CD4-positive, alpha-beta T cell treated with Interleukin-4 for 1 hour (primary cell): ENCODE measurements around the gene CIB1.

Experiments
- DNase-seq, 2 donors: peaks; one replicate each; pipeline ENCODE4 v3.0.0-alpha.2; 2020 to 2022

The CIB1 gene

DNA sequence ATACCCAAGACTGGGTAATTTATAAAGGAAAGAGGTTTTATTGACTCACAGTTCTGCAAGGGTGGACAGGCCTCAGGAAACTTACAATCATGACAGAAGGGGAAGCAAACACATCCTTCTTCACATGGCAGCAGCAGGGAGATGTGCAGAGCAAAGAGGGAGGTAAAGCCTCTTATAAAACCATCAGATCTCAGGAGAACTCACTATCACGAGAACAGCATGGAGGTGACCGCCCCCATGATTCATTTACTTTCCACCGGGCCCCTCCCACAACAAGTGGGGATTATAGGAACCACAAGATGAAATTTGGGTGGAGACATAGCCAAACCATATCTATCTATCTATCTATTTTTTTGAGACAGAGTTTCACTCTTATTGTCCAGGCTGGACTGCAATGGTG lies 5.6 kb upstream of the CIB1 start:
- DNase-seq: no peak

DNA sequence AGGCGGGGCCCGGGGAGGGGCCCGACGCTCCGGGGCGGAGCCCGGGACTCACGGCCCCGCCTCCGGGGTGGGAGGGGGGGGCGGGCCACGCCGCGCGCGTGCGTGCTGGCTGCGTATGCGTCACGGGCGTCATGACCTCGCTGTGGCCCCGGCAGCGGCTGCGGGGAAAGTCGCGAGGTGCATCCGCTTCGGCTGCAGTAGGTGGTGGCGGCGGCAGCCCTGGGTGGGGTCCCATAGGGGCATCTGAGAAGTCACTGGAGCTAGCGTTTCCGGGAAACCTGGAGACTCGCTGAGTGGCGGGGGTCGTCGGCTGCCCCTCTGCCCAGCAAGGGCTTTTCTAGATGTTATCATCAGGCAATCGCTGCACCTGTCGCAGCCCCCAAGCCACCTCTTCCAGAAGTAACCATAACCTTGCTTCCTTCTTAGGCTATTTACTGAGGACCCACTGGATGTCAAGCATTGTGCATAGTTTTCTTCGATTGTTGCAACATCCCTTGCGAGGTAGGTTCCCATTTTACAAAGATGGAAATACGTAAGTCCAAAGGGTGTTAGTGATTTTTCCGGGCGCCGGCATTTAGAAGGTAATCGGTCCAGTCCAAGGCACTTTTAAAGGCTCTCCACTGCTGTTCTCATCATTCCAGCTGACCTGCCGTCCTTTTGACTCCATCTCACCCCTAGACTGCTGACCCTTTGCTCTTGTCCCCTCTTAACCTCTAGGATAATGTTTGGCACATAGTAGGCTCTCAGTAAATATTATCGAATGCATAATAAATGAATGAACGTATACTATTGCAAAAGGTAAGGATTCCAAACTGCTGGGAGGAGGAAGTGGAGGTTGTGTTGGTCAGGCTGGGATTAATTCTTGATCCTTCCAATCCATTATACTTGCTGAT lies 601 bp upstream of the CIB1 start, which contains the start of gene GDPGP1:
GDPGP1 (plus strand) TSS at position 114 of the 893 bp plus-strand sequence. CDS start 6,700 bp downstream, outside the sequence.
- no peak for DNase-seq

DNA sequence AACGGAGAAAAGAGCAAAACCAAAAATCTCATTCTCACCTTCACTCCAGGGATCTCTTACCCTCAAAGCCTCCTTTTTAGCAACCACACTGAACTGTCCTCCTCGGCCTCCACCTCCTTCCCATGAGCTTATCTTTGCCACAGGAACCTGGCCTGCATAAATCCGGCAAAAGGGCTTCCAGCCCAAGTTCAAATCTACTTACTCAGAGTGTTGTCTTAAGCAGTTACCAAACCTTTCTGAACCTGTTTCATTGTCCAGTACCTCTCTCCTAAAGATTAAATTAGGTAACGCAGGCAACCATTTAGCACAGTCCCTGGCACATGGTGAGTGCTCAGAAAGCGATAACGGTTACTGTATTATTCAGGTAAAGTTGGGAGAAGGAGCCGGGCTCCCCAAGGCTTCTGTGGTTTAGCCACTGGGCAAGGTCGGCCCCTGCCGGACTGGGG lies 777 bp downstream of the CIB1 start:
- DNase-seq: peak in 1 of 2 donors; percentile 50

DNA sequence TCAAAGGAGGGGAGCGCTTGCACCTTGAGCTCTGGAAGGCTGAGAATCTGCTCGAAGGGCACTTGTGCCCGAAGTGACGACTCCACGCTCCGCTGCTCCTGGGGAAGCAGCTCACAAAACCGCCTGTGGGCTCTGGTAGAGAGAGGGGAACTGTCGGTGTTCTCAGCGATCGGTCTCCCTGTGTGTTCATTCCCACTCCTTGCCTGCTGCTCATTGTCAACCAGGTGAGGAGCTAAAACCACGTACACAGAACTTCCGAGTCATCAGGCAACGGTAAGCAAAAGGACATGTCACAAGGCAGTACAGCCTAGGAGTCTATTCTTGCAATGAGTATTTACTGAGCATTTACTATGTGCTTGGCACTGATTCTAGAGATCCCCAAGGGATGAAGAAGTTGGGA lies 1.5 kb downstream of the CIB1 start:
- peak in 1 of 2 donors; percentile 31 for DNase-seq

DNA sequence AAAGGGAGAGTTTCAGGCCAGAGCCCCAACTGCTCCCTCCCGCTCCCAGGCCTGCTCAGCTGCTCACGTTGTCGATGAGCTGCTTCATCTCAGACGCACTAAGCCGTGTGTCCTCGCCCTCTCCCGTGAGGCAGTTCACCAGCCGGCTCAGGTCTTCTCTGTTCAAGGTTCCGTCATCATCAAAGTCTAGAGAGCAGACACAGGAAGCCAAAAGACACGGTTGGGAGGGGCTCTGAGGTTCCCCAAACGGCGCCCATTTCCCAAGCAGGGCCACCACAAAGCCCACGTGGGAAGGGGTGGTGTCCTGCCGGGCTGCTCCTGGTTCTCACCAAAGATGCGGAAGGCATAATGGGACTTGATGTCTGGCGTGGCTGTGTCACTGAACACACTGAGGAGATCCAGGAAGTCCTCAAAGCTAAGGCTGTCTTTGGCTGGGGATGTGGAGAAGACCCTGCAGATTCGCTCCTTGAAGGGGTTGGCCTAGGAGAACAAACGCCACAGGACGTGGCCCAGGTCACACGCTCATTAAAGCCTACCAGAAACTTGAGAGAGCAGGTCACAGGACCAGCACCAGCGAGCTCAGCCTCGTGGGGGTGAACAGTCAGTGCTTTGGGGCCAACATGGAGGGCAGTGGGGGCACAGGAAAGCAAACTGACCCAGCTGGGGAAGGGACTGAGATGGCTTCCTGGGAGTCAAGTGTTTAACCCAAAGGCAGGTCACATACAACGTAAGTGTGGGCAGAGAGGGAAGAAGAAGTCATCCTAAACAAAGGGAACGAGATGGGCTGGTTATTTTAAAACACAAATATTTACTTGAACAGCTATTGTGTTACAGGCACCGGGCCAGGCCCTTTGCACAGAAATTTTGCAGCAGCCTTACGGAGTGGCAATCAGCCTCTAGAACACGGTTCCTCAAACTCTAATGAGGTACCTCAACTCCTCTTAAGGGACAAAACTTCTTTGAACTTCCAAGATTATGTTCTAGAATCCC lies 2.4 kb downstream of the CIB1 start:
- peak; percentile 88 to 90 for DNase-seq

DNA sequence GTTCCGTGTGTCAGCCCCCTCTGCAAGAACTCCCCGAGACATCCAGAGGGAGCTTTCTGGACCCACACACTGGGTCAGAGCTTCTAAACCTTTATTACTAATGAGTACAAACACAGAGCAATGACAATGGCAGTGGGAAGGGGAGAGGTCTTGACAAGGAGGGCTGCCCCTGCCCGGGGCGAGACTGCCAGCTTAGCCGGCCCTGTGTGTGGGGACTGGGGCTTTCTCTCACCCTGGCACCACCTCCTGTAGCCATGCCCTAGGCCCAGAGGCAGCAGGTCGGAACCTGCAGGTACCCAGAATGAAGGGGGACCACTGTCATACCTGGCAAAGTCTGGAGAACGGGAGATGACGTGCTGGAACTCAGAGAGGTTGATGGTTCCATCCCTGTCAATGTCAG lies 3.1 kb downstream of the CIB1 start:
- no peak for DNase-seq

DNA sequence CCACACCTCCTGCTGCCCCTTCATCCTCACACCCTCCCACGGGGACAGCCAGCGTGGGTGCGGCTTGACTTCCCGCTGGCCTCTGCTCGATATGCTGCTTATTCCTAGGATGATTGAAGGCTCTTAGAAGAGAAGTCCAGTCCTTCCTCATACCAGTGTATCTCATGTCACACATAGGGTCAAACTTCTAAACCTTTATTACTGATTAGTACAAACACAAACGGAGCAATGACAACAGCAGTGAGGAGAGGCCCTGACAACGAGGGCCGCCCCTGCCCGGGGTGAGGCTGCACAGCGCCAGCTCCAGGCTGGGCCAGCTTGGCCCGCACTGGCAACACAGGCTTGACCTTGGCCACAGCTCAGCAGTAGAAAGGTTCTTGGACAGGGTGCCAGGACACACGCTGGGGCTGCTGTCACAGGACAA lies 3.7 kb downstream of the CIB1 start:
- no peak for DNase-seq

DNA sequence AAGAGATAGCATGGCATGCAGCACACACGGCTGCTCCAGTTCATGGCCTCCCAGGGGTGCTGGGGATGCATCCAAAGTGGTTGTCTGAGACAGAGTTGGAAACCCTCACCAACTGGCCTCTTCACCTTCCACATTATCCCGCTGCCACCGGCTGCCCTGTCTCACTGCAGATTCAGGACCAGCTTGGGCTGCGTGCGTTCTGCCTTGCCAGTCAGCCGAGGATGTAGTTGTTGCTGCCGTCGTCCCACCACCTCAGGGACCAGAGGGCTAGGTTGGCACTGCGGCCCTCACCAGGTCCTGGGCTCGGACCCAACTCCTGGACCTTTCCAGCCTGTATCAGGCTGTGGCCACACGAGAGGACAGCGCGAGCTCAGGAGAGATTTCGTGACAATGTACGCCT lies 4.8 kb downstream of the CIB1 start:
- no peak for DNase-seq

DNA sequence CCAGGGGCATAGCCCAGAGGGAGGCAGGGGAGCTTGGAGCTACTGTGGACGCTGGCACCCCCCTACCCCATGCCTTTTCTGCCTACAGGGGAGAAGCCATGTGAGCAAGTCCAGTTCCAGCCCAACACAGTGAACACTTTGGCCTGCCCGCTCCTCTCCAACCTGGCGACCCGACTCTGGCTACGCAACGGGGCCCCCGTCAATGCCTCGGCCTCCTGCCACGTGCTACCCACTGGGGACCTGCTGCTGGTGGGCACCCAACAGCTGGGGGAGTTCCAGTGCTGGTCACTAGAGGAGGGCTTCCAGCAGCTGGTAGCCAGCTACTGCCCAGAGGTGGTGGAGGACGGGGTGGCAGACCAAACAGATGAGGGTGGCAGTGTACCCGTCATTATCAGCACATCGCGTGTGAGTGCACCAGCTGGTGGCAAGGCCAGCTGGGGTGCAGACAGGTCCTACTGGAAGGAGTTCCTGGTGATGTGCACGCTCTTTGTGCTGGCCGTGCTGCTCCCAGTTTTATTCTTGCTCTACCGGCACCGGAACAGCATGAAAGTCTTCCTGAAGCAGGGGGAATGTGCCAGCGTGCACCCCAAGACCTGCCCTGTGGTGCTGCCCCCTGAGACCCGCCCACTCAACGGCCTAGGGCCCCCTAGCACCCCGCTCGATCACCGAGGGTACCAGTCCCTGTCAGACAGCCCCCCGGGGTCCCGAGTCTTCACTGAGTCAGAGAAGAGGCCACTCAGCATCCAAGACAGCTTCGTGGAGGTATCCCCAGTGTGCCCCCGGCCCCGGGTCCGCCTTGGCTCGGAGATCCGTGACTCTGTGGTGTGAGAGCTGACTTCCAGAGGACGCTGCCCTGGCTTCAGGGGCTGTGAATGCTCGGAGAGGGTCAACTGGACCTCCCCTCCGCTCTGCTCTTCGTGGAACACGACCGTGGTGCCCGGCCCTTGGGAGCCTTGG lies 5.6 kb downstream of the CIB1 start:
- no peak for DNase-seq

DNA sequence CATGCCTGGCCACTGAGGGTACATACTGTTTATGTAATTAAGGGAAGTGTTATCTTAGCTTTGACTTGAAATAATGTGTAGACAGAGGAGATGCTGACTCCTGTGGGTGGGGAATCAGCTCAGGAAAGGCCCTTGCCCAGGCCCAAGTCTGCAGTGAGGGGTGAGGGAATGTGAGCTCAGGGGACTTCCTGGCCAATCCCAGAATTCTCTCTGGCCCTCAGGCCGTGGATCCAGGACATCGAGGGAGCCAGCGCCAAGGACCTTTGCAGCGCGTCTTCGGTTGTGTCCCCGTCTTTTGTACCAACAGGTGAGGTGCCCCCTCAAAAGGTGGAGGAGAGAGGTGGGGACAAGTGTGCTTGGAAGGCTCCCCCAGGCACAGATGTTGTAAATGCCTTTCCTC lies 6.4 kb downstream of the CIB1 start:
- no peak for DNase-seq

DNA sequence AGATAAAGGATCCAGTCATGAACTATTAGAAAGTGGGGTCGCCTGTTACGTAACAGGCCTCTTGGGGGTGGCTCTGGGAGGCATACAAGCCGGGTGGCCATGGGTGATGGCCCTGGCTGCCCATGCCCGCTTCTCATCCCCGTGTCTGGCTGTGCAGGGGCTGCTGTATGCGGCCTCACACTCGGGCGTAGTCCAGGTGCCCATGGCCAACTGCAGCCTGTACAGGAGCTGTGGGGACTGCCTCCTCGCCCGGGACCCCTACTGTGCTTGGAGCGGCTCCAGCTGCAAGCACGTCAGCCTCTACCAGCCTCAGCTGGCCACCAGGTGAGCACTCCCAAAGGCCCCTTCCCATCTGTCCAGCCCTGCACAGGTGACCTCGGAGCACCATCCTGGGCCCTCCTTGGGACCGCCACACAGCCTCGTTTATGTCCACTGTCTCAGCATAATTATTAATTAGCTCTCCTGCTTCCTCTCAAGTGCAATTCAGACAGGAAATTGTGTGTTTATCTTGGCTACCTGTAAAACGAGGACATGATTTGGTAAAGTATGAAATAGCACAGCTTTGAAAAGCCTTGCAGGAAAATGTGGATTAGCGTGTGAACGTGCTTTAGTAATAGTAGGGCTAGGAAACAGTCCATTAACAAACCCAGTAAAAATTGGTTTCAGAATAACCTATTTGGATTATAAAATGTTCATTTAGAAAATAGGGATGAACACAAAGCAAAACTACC lies 8.1 kb downstream of the CIB1 start:
- no peak for DNase-seq

DNA sequence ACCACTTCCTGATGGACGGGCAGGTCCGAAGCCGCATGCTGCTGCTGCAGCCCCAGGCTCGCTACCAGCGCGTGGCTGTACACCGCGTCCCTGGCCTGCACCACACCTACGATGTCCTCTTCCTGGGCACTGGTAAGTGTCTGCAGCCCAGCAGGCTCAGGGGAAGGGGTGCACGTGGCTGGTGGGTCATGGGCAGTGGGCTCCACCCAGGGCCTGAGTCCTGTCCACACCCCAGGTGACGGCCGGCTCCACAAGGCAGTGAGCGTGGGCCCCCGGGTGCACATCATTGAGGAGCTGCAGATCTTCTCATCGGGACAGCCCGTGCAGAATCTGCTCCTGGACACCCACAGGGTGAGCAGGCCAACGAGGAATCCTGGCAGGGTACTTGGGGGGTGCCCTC lies 8.7 kb downstream of the CIB1 start:
- DNase-seq: no peak

DNA sequence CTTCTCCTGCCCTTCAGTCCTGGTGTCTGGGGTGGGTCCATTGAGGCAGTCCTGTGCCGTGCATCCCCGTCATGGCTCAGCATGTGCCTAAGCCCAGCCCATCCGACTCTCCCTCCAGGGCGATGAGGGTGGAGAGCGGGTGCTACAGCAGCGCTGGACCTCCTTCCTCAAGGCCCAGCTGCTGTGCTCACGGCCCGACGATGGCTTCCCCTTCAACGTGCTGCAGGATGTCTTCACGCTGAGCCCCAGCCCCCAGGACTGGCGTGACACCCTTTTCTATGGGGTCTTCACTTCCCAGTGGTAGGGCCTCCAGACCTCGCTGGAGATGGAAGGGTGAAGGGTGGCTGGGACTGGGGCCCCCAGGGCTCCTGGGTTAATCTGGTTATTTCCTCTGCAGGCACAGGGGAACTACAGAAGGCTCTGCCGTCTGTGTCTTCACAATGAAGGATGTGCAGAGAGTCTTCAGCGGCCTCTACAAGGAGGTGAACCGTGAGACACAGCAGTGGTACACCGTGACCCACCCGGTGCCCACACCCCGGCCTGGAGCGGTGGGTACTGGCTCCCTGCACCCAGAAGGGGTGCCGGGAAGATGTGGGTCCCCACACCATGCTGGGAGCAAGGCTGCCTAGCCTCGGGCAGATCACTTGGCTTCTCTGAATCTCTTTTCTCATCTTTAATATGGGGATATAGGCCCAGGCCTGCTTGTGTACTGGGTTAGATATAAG lies 10.1 kb downstream of the CIB1 start:
- DNase-seq: no peak

DNA sequence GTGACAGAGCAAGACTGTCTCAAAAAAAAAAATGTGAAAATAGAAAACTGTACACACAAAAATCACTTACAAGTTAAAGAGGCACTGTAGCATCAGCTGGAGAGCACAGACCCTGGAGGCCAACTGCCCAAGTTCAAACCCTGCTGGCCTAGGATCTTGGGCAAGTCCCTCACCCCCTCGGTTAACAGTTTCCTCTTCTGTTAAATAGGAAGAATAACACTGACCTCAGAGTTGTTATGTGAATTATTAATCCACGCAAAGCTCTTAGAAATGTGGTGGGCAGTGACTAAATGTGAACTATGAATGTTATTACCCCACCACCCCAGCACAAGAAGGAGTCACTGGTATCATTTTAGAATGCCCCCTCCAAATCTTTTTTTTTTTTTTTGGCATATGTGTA lies 11.2 kb downstream of the CIB1 start:
- no peak for DNase-seq

DNA sequence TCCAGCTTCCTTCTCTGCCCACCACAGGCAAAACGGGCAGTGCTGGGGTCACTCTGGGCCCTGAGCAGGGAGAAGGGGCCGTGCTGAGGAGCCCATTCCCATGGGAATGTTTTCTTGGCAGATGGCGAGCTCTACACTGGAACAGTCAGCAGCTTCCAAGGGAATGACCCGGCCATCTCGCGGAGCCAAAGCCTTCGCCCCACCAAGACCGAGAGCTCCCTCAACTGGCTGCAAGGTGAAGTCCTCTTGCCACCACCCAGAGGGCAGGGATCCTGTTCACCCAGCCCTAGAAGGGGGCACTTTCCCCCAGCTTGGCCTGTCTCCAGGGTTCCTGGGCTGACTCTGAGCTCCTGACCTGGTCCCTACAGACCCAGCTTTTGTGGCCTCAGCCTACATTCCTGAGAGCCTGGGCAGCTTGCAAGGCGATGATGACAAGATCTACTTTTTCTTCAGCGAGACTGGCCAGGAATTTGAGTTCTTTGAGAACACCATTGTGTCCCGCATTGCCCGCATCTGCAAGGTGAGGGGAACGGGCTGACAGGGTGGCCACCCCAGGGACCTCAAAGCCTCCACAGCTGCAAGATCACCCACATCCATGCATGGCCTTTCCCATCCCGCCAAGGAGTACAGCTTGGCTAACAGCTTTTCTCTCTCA lies 12.4 kb downstream of the CIB1 start:
- DNase-seq: peak; percentile 34 to 46

DNA sequence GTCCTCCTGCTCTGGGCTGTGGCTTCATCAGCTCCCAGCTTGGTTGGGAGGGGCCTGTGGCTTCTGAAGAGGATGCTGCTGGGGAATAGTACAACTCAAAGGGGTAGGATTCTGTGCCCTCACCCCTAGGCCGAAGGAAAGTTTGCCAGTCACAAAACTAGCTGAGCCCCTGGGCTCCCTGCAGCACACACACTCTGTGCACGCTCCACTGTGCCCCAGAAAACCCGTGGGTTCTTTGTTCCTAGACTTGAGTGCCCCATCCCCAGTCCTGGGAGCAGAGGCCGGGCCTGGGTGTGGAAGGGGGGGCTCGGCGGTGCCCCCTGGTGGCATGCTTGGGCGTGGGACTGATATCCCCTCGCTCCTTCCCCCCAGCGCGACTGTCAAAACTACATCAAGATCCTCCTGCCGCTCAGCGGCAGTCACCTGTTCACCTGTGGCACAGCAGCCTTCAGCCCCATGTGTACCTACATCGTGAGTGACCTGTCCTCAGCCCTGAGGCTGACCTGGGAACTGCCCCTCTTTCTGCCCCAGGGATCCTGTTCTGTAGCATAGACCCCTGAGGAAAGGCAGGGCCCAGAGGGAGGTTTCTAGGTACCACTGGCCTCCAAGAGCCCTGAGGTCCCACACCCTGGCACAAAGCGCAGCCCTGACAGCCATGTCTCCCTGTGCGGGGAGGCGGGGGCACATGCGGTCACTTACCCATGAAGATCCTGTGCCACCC lies 14.2 kb downstream of the CIB1 start:
- peak; percentile 53 to 55 for DNase-seq

DNA sequence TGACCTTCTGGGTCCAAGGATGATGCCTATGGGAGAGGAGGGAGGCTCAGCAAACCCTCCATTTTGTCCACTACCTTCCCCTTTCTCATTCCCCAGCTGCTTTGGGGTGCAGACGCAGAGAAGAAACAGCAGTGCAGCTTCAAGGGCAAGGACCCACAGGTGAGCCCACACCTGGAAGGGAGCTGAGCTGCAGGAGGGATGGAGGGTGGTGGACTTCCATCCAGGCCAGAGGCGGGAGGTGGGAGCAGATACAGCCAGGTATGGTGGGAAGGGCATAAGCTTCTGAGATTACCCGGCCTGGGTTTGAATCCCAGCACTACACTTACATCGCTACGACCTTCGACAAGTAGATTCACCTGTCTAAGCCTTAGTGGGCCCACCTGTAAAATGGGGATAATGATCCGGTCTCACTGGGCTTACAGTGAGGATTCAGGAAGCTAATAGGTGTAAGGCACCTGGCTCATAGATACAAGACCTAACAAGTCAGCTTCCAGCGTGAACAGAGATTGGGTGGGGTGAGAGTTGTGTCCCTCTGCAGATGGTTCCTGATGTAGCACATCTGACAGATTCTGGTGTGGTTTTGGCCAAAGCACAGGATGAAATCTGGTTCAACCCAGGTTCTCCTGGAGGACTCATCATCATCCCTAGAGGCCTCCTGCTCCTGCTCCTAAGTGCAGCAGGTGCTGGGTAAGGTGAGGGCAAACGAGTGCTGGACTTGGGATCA lies 15.9 kb downstream of the CIB1 start:
- no peak for DNase-seq

DNA sequence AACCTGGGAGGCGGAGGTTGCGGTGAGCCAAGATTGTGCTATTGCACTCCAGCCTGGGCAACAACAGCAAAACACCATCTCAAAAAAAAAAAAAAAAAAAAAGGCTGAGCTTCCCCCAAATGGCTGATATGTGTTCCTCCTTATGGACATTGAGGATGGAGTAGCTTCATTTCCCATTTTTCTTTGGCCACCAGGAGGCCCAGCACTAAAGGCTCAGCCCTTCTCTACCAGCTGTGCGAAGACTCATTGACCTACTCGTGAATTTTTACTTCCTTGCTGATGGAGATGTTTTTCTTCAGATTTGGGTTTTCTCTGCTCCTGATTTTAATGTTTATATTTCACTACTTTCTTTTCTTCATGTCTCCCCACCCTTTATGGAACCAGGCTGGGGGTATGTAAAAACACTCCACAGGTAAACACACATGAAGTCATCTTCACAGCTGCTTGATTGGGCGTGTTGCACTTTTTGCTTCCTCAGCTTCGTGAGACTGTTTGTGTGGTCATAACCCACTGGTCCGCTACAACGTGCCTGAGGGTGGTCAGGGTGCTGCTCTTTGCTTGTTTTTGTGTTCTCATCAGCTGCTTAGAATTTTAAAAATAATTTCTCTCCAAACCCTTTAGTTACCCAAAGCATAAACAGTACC lies 19.1 kb downstream of the CIB1 start:
- DNase-seq: peak in 1 of 2 donors; percentile 56
